ENCODE results near the gene BNIP3. TPM values are rescaled to one million over a fixed set of nuclear protein-coding genes. Genes with fewer than 3 reads are reported as not detected.

BNIP3 gene
- total and polyA plus RNA-seq, 4 donors: 55.5 to 78.4 (median 70.6) TPM

DNA sequence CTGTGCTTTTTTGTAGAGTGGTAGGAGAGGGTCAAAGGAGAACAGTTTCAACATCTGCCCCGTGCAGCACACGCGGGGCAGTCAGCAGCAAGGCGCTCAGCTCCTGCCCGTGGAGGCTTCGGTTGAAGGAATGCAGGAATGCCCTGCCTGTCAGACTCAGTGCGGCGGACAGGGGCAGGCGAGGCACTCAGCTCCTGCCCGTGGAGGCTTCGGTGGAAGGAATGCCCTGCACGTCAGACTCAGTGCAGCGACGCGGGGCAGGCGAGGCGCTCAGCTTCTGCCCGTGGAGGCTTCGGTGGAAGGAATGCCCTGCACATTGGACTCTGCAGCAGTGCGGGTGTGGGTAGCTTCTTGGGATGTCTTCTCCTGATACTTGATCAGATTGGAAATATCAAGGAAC is 43.9 kb downstream of the BNIP3 start:
- Histone ChIP-seq H3K4me1 (ENCODE audit: control insufficient read depth, insufficient read depth, low read length) (peaks cover 14% of the 10 kb centered on the region), H3K9me3 (ENCODE audit: control insufficient read depth, insufficient read depth, low read length) (no peaks in the 10 kb centered on the region), H3K27ac (ENCODE audit: low read depth, low read length) (no peak overlapping the region), H3K36me3 (ENCODE audit: control insufficient read depth, insufficient read depth, low read length) (peaks cover 45% of the 10 kb centered on the region), H3K4me3 (ENCODE audit: low read depth, low read length) (no peak overlapping the region), H3K27me3 (ENCODE audit: control insufficient read depth, insufficient read depth, low read length) (no peaks in the 10 kb centered on the region)
- no peak for DNase-seq (ENCODE audit: low read depth in 4 of 6, low spot score in 6 of 6)
- 96% methylated on average over 11 of the region's 20 CpGs for WGBS (ENCODE audit: insufficient coverage)

DNA sequence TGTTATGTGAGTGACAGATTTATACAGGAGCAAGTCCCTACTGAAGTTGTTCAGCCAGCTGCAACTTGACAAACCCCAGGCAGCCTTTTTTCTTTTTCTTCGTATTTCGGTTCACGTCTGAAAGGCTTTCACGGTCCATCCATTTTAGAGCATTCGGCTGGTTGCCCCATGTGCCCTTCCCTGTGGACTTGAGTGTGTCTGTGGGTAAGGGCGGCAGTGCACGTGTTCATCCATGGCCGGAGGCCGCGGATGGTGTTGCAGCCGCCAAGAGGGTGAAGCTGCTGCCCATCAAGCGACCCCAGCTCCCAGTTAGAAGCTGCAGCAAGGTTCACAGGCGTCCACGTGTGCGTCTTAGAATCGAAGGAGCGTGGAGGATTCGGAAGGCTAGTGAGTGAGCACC is 45.0 kb downstream of the BNIP3 start:
- no peak overlapping the region for H3K4me3 ChIP-seq (ENCODE audit: low read depth, low read length)
- no peaks in the 10 kb centered on the region for H3K9me3 ChIP-seq (ENCODE audit: control insufficient read depth, insufficient read depth, low read length)
- H3K36me3 ChIP-seq (ENCODE audit: control insufficient read depth, insufficient read depth, low read length): peaks cover 47% of the 10 kb centered on the region
- no peak overlapping the region for H3K27ac ChIP-seq (ENCODE audit: low read depth, low read length)
- H3K27me3 ChIP-seq (ENCODE audit: control insufficient read depth, insufficient read depth, low read length): no peaks in the 10 kb centered on the region
- H3K4me1 ChIP-seq (ENCODE audit: control insufficient read depth, insufficient read depth, low read length): peaks cover 14% of the 10 kb centered on the region
- 93% methylated on average over 16 of the region's 18 CpGs for WGBS (ENCODE audit: insufficient coverage)
- DNase-seq (ENCODE audit: low read depth in 4 of 6, low spot score in 6 of 6): no peak

DNA sequence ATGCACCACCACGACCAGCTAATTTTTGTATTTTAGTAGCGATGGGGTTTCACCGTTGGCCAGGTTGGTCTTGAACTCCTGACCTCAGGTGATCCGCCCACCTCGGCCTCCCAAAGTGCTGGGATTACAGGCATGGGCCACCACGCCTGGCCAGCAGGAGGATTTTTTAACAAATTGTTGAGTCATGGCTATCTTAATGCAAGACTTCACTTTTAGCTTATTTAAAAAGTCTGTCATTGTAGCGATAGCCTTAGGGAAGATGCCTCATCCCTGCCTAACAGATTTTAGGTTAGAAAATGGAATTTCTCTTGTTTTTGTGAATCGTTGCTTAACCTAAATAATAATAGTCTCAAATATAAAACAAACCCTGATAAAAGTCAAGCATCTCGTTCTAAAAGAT is 45.4 kb downstream of the BNIP3 start:
- Histone ChIP-seq H3K27me3 (ENCODE audit: control insufficient read depth, insufficient read depth, low read length) (no peaks in the 10 kb centered on the region), H3K27ac (ENCODE audit: low read depth, low read length) (no peak overlapping the region), H3K9me3 (ENCODE audit: control insufficient read depth, insufficient read depth, low read length) (no peaks in the 10 kb centered on the region), H3K4me1 (ENCODE audit: control insufficient read depth, insufficient read depth, low read length) (peaks cover 14% of the 10 kb centered on the region), H3K4me3 (ENCODE audit: low read depth, low read length) (no peak overlapping the region), H3K36me3 (ENCODE audit: control insufficient read depth, insufficient read depth, low read length) (peaks cover 47% of the 10 kb centered on the region)
- DNase-seq (ENCODE audit: low read depth in 4 of 6, low spot score in 6 of 6): no peak
- WGBS (ENCODE audit: insufficient coverage): 95% methylated on average over 5 of the region's 9 CpGs

DNA sequence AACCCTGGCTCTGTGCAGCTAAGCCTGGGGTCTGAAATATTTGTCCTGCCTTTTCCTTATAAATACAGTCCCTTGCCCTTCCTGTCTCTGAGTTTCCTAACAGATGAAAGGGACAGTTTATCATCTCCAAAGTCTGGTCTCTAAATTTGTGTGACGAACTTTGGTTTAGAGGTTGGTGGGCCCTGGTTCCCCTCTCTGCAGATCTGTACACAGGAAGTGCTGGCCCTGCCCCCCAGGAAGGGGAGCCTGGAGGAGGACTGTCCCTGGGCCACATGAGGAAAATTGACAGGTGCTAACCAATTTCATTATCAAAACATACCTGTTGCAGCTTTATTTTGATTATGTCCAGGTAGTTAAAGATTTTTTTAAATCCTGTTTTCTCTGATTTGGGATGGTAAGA is 46.5 kb downstream of the BNIP3 start:
- no peak for DNase-seq (ENCODE audit: low read depth in 4 of 6, low spot score in 6 of 6)
- Histone ChIP-seq H3K9me3 (ENCODE audit: control insufficient read depth, insufficient read depth, low read length) (no peaks in the 10 kb centered on the region), H3K36me3 (ENCODE audit: control insufficient read depth, insufficient read depth, low read length) (peaks cover 51% of the 10 kb centered on the region), H3K27ac (ENCODE audit: low read depth, low read length) (no peak overlapping the region), H3K4me1 (ENCODE audit: control insufficient read depth, insufficient read depth, low read length) (peaks cover 14% of the 10 kb centered on the region), H3K27me3 (ENCODE audit: control insufficient read depth, insufficient read depth, low read length) (no peaks in the 10 kb centered on the region), H3K4me3 (ENCODE audit: low read depth, low read length) (no peak overlapping the region)
- 86% methylated on average over 1 of the region's 1 CpG for WGBS (ENCODE audit: insufficient coverage)

DNA sequence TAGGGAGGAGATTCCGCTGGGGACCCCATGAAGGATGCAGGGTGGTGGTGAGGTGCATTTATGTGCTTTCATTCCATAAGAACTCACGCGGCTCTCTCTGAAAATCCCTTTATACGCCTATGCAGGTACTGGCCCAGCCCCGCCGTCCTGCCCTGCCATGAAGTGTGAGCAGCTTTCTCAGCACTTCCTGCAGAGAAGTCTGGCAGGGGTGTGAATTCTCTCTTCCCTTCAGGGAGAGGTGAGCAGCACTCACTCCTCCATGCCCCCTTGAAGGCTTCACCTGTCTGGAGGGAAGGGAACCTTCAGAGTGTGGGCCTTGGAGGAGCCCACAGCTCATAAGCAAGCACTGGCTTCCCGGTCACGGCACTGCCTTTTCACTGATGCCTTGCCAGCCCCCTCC is 47.0 kb downstream of the BNIP3 start:
- H3K27me3 ChIP-seq (ENCODE audit: control insufficient read depth, insufficient read depth, low read length): no peaks in the 10 kb centered on the region
- H3K9me3 ChIP-seq (ENCODE audit: control insufficient read depth, insufficient read depth, low read length): no peaks in the 10 kb centered on the region
- DNase-seq (ENCODE audit: low read depth in 4 of 6, low spot score in 6 of 6): no peak
- H3K27ac ChIP-seq (ENCODE audit: low read depth, low read length): no peak overlapping the region
- H3K4me3 ChIP-seq (ENCODE audit: low read depth, low read length): no peak overlapping the region
- WGBS (ENCODE audit: insufficient coverage): 40% methylated on average over 2 of the region's 8 CpGs
- H3K36me3 ChIP-seq (ENCODE audit: control insufficient read depth, insufficient read depth, low read length): peaks cover 51% of the 10 kb centered on the region
- peaks cover 16% of the 10 kb centered on the region for H3K4me1 ChIP-seq (ENCODE audit: control insufficient read depth, insufficient read depth, low read length)

DNA sequence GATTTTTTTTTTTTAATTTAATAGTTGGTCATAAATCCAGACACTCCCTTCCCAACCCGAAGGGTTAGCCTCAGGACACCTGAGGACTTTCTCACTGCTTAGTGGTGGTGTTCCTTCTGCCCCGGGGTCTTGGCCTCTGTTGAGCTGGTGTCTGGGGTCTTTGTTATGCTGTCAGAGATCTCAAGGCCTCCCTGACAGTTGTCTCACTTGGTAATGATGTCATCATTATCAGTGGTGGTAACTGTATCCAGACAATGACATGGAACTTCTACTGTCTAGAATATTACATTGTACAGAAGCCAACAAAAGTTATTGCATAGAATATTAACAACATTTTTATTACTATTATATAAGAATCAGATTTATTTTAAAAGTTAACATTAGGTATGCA is 48.0 kb downstream of the BNIP3 start:
- Histone ChIP-seq H3K4me1 (ENCODE audit: control insufficient read depth, insufficient read depth, low read length) (peaks cover 26% of the 10 kb centered on the region), H3K36me3 (ENCODE audit: control insufficient read depth, insufficient read depth, low read length) (peaks cover 51% of the 10 kb centered on the region), H3K9me3 (ENCODE audit: control insufficient read depth, insufficient read depth, low read length) (no peaks in the 10 kb centered on the region), H3K27ac (ENCODE audit: low read depth, low read length) (no peak overlapping the region), H3K27me3 (ENCODE audit: control insufficient read depth, insufficient read depth, low read length) (no peaks in the 10 kb centered on the region), H3K4me3 (ENCODE audit: low read depth, low read length) (no peak overlapping the region)
- no peak for DNase-seq (ENCODE audit: low read depth in 4 of 6, low spot score in 6 of 6)
- no CpG with 5 or more reads among the region's 2 CpGs for WGBS (ENCODE audit: insufficient coverage)

DNA sequence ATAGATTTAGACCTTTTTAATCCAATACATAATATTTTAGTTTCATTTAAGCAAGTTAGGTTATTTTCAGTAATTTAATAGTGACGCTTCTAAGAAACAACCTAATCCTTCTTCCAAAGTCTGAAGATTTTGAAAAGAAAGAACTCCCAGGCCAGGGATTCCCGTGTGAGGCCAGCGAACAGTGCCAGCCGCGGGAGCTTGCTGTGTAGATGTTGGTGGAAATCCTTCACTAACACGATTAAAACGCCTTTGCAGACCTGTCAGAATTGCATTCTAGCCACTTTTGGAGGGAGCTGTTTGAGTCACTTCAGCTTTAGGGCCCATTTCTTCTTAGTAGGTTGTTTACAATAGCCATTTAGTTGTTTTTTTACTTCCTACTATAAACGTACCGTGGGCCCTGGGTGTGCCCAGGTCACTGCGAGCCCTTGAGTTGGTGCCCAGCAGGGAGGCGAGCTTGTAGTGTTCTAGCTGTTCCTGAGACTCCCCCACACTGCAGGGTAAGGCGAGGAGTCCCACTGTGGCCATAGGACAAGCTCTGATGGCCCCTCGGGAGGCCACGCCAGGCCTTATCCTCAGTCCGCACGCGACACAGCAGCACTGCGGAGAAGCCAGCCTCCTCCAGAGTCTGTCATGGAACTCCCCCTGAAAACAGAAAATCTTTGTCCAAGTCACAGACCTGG is 48.6 kb downstream of the BNIP3 start:
- Histone ChIP-seq H3K36me3 (ENCODE audit: control insufficient read depth, insufficient read depth, low read length) (peaks cover 48% of the 10 kb centered on the region), H3K27me3 (ENCODE audit: control insufficient read depth, insufficient read depth, low read length) (no peaks in the 10 kb centered on the region), H3K4me3 (ENCODE audit: low read depth, low read length) (no peak overlapping the region), H3K4me1 (ENCODE audit: control insufficient read depth, insufficient read depth, low read length) (peaks cover 29% of the 10 kb centered on the region), H3K9me3 (ENCODE audit: control insufficient read depth, insufficient read depth, low read length) (no peaks in the 10 kb centered on the region), H3K27ac (ENCODE audit: low read depth, low read length) (no peak overlapping the region)
- WGBS (ENCODE audit: insufficient coverage): 90% methylated on average over 13 of the region's 18 CpGs
- no peak for DNase-seq (ENCODE audit: low read depth in 4 of 6, low spot score in 6 of 6)

DNA sequence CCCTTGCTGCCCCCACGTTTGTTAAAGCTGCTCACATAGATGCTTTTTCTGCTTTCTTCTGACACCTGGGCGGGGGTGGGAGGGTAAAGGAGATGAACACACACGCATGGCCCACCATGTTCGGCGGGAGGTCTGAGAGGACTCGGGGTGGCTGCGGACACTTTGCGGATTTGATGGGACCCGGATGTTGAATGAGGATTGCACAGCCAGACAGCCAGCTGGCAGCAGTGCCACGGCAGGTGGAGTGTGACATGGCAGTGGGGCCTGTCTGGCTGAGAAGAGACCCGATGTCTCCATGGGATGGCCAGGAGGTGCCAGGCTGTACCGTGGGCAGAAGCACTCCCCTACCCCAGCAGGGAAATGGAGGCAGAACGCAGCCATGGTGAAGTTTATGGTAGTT is 49.7 kb downstream of the BNIP3 start:
- peaks cover 29% of the 10 kb centered on the region for H3K4me1 ChIP-seq (ENCODE audit: control insufficient read depth, insufficient read depth, low read length)
- WGBS (ENCODE audit: insufficient coverage): 95% methylated on average over 9 of the region's 13 CpGs
- H3K9me3 ChIP-seq (ENCODE audit: control insufficient read depth, insufficient read depth, low read length): no peaks in the 10 kb centered on the region
- H3K36me3 ChIP-seq (ENCODE audit: control insufficient read depth, insufficient read depth, low read length): peaks cover 43% of the 10 kb centered on the region
- no peak overlapping the region for H3K27ac ChIP-seq (ENCODE audit: low read depth, low read length)
- H3K27me3 ChIP-seq (ENCODE audit: control insufficient read depth, insufficient read depth, low read length): no peaks in the 10 kb centered on the region
- H3K4me3 ChIP-seq (ENCODE audit: low read depth, low read length): no peak overlapping the region
- no peak for DNase-seq (ENCODE audit: low read depth in 4 of 6, low spot score in 6 of 6)

DNA sequence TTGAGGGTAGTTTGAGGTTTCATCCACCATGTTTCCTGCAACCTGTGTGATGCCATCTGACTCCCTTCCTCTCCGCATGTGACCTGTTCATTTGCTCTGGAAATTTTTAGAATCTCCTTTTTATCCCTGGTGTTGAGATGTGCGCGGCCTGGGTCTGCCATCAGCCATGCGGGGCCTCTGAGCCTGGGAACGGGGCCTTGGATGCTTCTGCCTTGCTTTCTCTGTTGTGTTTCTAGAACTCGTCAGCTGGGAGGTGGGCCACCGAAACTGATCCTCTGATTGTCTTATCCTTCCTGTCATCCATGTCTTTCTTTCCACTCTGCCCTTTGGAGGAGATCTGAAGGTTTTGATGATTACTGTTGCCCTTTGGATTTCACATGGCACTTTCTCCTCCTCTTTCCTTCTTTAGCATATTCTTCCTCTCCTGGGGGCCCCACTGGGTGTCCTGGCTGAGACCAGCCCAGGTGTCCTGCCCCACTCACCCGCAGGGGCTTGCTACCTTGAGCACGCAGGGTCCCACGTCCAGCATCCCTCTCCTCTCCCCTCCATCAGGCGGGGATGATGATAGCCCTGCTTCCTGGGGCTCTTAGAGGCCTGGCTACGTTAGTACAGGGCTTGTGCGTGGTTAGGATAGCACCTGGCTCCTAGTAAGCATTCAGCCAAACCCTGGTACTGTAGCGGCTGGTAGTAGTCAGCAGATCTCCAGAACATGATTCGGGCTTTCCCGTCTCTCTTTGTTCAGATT is 51.0 kb downstream of the BNIP3 start:
- no peak overlapping the region for H3K4me3 ChIP-seq (ENCODE audit: low read depth, low read length)
- peaks cover 33% of the 10 kb centered on the region for H3K36me3 ChIP-seq (ENCODE audit: control insufficient read depth, insufficient read depth, low read length)
- H3K27ac ChIP-seq (ENCODE audit: low read depth, low read length): no peak overlapping the region
- H3K9me3 ChIP-seq (ENCODE audit: control insufficient read depth, insufficient read depth, low read length): no peaks in the 10 kb centered on the region
- 91% methylated on average over 12 of the region's 16 CpGs for WGBS (ENCODE audit: insufficient coverage)
- peaks cover 29% of the 10 kb centered on the region for H3K4me1 ChIP-seq (ENCODE audit: control insufficient read depth, insufficient read depth, low read length)
- no peak for DNase-seq (ENCODE audit: low read depth in 4 of 6, low spot score in 6 of 6)
- H3K27me3 ChIP-seq (ENCODE audit: control insufficient read depth, insufficient read depth, low read length): no peaks in the 10 kb centered on the region

DNA sequence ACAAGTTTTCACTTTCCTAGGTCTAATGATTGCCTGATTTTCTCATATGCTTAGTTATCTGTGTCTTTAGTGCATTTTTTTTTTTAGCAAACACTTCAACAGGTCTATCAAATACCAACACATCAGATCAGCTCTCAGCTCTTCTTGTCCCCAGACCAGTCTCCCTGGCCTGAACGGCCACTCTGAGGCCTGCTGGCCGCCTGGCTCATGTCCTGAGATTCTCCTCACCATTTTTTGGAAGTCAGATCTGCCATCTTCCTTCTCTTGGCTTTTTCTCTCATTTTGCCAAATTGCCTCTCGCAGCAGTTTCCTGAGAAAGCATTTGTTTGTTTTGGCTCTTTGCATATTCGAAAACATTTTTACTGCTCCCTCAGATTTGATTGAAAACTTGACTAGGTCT is 51.6 kb downstream of the BNIP3 start:
- Histone ChIP-seq H3K9me3 (ENCODE audit: control insufficient read depth, insufficient read depth, low read length) (peaks cover 5% of the 10 kb centered on the region), H3K4me1 (ENCODE audit: control insufficient read depth, insufficient read depth, low read length) (peaks cover 29% of the 10 kb centered on the region), H3K36me3 (ENCODE audit: control insufficient read depth, insufficient read depth, low read length) (peaks cover 31% of the 10 kb centered on the region), H3K27ac (ENCODE audit: low read depth, low read length) (no peak overlapping the region), H3K4me3 (ENCODE audit: low read depth, low read length) (no peak overlapping the region), H3K27me3 (ENCODE audit: control insufficient read depth, insufficient read depth, low read length) (no peaks in the 10 kb centered on the region)
- 94% methylated on average over 2 of the region's 4 CpGs for WGBS (ENCODE audit: insufficient coverage)
- no peak for DNase-seq (ENCODE audit: low read depth in 4 of 6, low spot score in 6 of 6)
